ENCODE data around the gene TMCO6. TPM values are rescaled to one million over a fixed set of nuclear protein-coding genes. Genes with fewer than 3 reads are reported as not detected.

The TMCO6 gene
- polyA plus RNA-seq, 3 donors = 9.8 to 45.5 (median 12.6) TPM

- no peak for TF ChIP-seq CTCF (IDR thresholded peaks at IDR 0.05)
- H3K4me1 ChIP-seq (ENCODE audit: control insufficient read depth in 1 of 2, insufficient read depth in 2 of 2, low read length in 2 of 2) = peaks cover 73 to 97% of the 10 kb centered on the region in 2 donors
- no CpG with 5 or more reads among the region's 2 CpGs for WGBS (ENCODE audit: insufficient coverage)
- H3K27ac Mint-ChIP-seq = peak overlapping the region; percentile 94 to 100 (median 99)
- peaks cover 0 to 5% (median 0%) of the 10 kb centered on the region in 7 donors for H3K9me3 Mint-ChIP-seq
- no peaks in the 10 kb centered on the region for H4K20me1 ChIP-seq (ENCODE audit: insufficient read depth, low read length)
- no peaks in the 10 kb centered on the region for H3K27me3 ChIP-seq (ENCODE audit: control insufficient read depth in 2 of 2, insufficient read depth in 2 of 2, low read length in 2 of 2)
- peak overlapping the region; percentile 94 to 95 for H3K27ac ChIP-seq (ENCODE audit: low read depth in 1 of 2, low read length in 2 of 2)
- H3K27me3 Mint-ChIP-seq (ENCODE audit: low read depth in 3 of 3) = peaks cover 0 to 5% (median 0%) of the 10 kb centered on the region in 3 donors
- peak in 2 of 3 donors; percentile 71 to 78 for DNase-seq
- no peak overlapping the region for H2AFZ ChIP-seq (ENCODE audit: insufficient read depth, low read depth, low read length, poor library complexity, severe bottlenecking)
- no peaks in the 10 kb centered on the region for H3K9me3 ChIP-seq (replicated peaks in 1 of 2; ENCODE audit: control insufficient read depth in 1 of 2, insufficient read depth in 1 of 2, low read length in 2 of 2)
- intact Hi-C loops (cut with micrococcal nuclease) = loop anchor here in 1 of 2 donors (5.0 kb wide), 1 partner anchor 46 kb away; the partner anchor contains the start of gene SRA1
- H3K36me3 ChIP-seq (replicated peaks in 1 of 2; ENCODE audit: control insufficient read depth in 1 of 2, insufficient read depth in 2 of 2, low read length in 2 of 2) = no peaks in the 10 kb centered on the region
- peaks cover 2 to 5% of the 10 kb centered on the region in 2 donors for H3K36me3 Mint-ChIP-seq
- peak overlapping the region in 1 of 2 donors; percentile 15 for H3K4me3 Mint-ChIP-seq
- H3K79me2 ChIP-seq (ENCODE audit: insufficient read depth, low read length) = peaks cover 17% of the 10 kb centered on the region
- H3K9ac ChIP-seq (ENCODE audit: insufficient read depth, low read length, poor library complexity, severe bottlenecking) = no peak overlapping the region
- peak overlapping the region; percentile 33 for H3K4me2 ChIP-seq (replicated peaks; ENCODE audit: extremely low read depth, low read length, poor library complexity, severe bottlenecking)
- peaks cover 69% of the 10 kb centered on the region for H3K4me1 Mint-ChIP-seq
- peak overlapping the region in 1 of 3 experiments; percentile 22 for H3K4me3 ChIP-seq (replicated peaks in 1 of 3; ENCODE audit: low read depth in 2 of 3, low read length in 3 of 3)
Observed at GRCh38 chr5:140603734-140604133, 35.5 kb upstream of the TMCO6 start.

GRCh38 chr5:140605879-140606278 is 33.4 kb upstream of the TMCO6 start:
- Mint-ChIP-seq H3K27me3 (ENCODE audit: low read depth in 3 of 3) (peaks cover 0 to 5% (median 0%) of the 10 kb centered on the region in 3 donors), H3K4me1 (peaks cover 84% of the 10 kb centered on the region), H3K4me3 (no peak overlapping the region), H3K36me3 (peaks cover 2 to 5% of the 10 kb centered on the region in 2 donors), H3K27ac (peak overlapping the region; percentile 89 to 99 (median 95)), H3K9me3 (peaks cover 0 to 5% (median 0%) of the 10 kb centered on the region in 7 donors)
- Histone ChIP-seq H3K27ac (ENCODE audit: low read depth in 1 of 2, low read length in 2 of 2) (peak overlapping the region; percentile 76 to 94), H3K4me1 (ENCODE audit: control insufficient read depth in 1 of 2, insufficient read depth in 2 of 2, low read length in 2 of 2) (peaks cover 90 to 100% of the 10 kb centered on the region in 2 donors), H3K4me3 (replicated peaks in 1 of 3; ENCODE audit: low read depth in 2 of 3, low read length in 3 of 3) (peak overlapping the region in 1 of 3 experiments; percentile 21), H4K20me1 (ENCODE audit: insufficient read depth, low read length) (no peaks in the 10 kb centered on the region), H3K9me3 (replicated peaks in 1 of 2; ENCODE audit: control insufficient read depth in 1 of 2, insufficient read depth in 1 of 2, low read length in 2 of 2) (no peaks in the 10 kb centered on the region), H3K79me2 (ENCODE audit: insufficient read depth, low read length) (peaks cover 30% of the 10 kb centered on the region), H3K27me3 (ENCODE audit: control insufficient read depth in 2 of 2, insufficient read depth in 2 of 2, low read length in 2 of 2) (no peaks in the 10 kb centered on the region), H3K9ac (ENCODE audit: insufficient read depth, low read length, poor library complexity, severe bottlenecking) (no peak overlapping the region), H3K36me3 (replicated peaks in 1 of 2; ENCODE audit: control insufficient read depth in 1 of 2, insufficient read depth in 2 of 2, low read length in 2 of 2) (no peaks in the 10 kb centered on the region), H3K4me2 (replicated peaks; ENCODE audit: extremely low read depth, low read length, poor library complexity, severe bottlenecking) (no peak overlapping the region), H2AFZ (ENCODE audit: insufficient read depth, low read depth, low read length, poor library complexity, severe bottlenecking) (no peak overlapping the region)
- WGBS (ENCODE audit: insufficient coverage) = 100% methylated on average over 1 of the region's 3 CpGs
- no peak for TF ChIP-seq CTCF (IDR thresholded peaks at IDR 0.05)
- intact Hi-C loops (cut with micrococcal nuclease) = no loop called here
- no peak for DNase-seq

Data from CD14-positive monocyte (primary cell).